ENCODE data around the gene TTYH2. TPM values are rescaled to one million over a fixed set of nuclear protein-coding genes. Genes with fewer than 3 reads are reported as not detected.

TTYH2 gene
- total and polyA plus RNA-seq, 2 experiments from 2014 or later: 1.4 to 3.9 TPM

GRCh38 chr17:74280093-74280513 is 66.7 kb downstream of the TTYH2 start:
- Mint-ChIP-seq H3K27ac (no peak overlapping the region), H3K27me3 (ENCODE audit: insufficient read depth, low read depth, poor library complexity) (peaks cover 11% of the 10 kb centered on the region), H3K9me3 (no peaks in the 10 kb centered on the region), H3K4me1 (no peaks in the 10 kb centered on the region; the same call in 2 of the 3 replicates), H3K4me3 (no peak overlapping the region), H3K36me3 (ENCODE audit: low read depth) (no peaks in the 10 kb centered on the region)
- H3K4me3 ChIP-seq: no peak overlapping the region
- no peak for ATAC-seq
- no peak overlapping the region for H2AFZ ChIP-seq
- H3K27me3 ChIP-seq (ENCODE audit: insufficient read depth): peaks cover 4% of the 10 kb centered on the region; the same call in 1 of the 2 replicates
- no peaks in the 10 kb centered on the region for H3K36me3 ChIP-seq (ENCODE audit: insufficient read depth)
- TF ChIP-seq CREB1 (CRISPR knock-in tag; IDR thresholded peaks at IDR 0.05; ENCODE audit: low read depth) (no peak), STAT1 (IDR thresholded peaks at IDR 0.05; ENCODE audit: unreplicated experiment) (no peak), EZH2phosphoT487 (IDR thresholded peaks at IDR 0.05; ENCODE audit: unreplicated experiment) (no peak), POLR2AphosphoS5 (IDR thresholded peaks at IDR 0.05; ENCODE audit: low read depth) (no peak), ZNF114 (CRISPR knock-in tag; IDR thresholded peaks at IDR 0.05) (no peak), JUNB (IDR thresholded peaks at IDR 0.05; ENCODE audit: unreplicated experiment) (no peak), ZNF462 (CRISPR knock-in tag; IDR thresholded peaks at IDR 0.05) (no peak), ETS1 (IDR thresholded peaks at IDR 0.05) (no peak), CTCF (conservative IDR thresholded peaks at IDR 0.05; ENCODE audit: low read depth in 2 of 2) (no peak), REST (IDR thresholded peaks at IDR 0.05; ENCODE audit: unreplicated experiment) (no peak), ZNF331 (CRISPR knock-in tag; IDR thresholded peaks at IDR 0.05; ENCODE audit: low read depth) (no peak), NANOG (IDR thresholded peaks at IDR 0.05; ENCODE audit: borderline replicate concordance) (no peak), EZH2 (IDR thresholded peaks at IDR 0.05; ENCODE audit: low read depth, unreplicated experiment) (no peak)
- peaks cover 2% of the 10 kb centered on the region; the same call in 1 of the 2 replicates for H3K4me1 ChIP-seq (ENCODE audit: insufficient read depth)
- H3K79me2 ChIP-seq (replicated peaks; ENCODE audit: insufficient read depth): no peaks in the 10 kb centered on the region
- no peak overlapping the region for H3K4me2 ChIP-seq
- H3F3A ChIP-seq (replicated peaks; ENCODE audit: low read depth): no peaks in the 10 kb centered on the region
- H3K27ac ChIP-seq (ENCODE audit: low read depth): no peak overlapping the region
- H3K9me2 ChIP-seq (ENCODE audit: insufficient read depth): no peaks in the 10 kb centered on the region
- no peak for DNase-seq (ENCODE audit: low spot score)
- H4K20me1 ChIP-seq (replicated peaks; ENCODE audit: insufficient read depth): no peaks in the 10 kb centered on the region
